A549 treated with AZD2906 at 1 μM for 4 hours (cell line): ENCODE data around the gene DEPDC4. TPM values are rescaled to one million over a fixed set of nuclear protein-coding genes. Genes with fewer than 3 reads are reported as not detected.

ENCODE experiments used
- total RNA-seq: library from RNA; stranded (reverse); fragments of 200-300 nt; extraction: Qiagen RNA extraction; gene quantifications from 5 replicates; pipeline ENCODE4 v1.2.3, GENCODE V29; 2022

Gene DEPDC4
- total RNA-seq = 1.1 to 1.4 TPM (median 1.2 TPM) in 5 replicates

DNA sequence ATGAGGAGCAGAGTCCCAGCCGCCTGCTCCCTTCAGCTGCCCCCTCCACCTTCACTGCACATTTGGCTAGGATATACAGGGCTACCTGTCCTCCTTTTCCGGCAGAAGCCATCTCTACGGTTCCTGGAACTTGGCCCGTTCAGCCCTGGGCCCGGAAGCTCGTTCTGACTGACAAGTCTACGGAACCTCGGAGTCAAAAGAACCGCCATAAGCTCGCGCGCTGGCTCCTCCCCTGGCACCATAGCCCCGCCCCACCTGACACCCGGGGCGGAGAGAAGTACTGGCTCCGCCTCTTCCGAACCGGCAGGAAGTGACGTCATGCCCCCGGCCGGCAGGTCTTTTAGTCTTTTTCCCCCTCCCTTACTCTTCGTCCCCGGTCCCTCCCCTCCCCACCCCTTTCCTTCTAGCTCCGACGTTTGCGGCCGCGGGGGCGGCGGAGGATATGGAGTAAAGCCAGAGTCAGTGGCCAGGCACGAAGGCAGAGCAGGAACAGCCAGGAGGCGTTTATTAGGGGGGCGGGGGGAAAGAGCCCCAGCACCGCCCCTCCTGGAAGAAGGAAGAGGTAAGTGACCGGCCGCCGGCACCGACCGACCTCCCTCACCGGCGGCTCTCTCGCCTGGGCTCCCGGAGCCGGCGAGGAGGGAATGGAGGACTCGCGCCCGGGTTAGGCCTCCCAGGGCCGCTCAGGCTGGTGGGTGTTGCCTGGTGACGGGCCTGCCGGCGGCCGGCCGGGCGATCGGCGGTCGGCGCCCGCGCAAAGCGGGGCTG is at the start of gene DEPDC4, which contains the start of gene SCYL2:
Gene DEPDC4 (minus strand): TSS at position 245 of the 768 bp plus-strand sequence. CDS start 3 bp downstream, at position 242.
Gene SCYL2 (plus strand): TSS at position 343 of the 768 bp plus-strand sequence. CDS start 15,794 bp downstream, outside the sequence.

GRCh38 chr12:100200463-100201181 is 66.3 kb downstream of the DEPDC4 start, which contains the start of gene ACTR6:
ACTR6 (plus strand) TSS chr12:100200815; CDS start chr12:100200852, 37 bp downstream.

Other genes with a start within 250 kb of the DEPDC4 start
- gene BLTP3B, start 124.2 kb downstream of the DEPDC4 start, total RNA-seq = 9.1 to 13.8 TPM (median 11.4 TPM) in 5 replicates
- gene ACTR6, start 66.3 kb downstream of the DEPDC4 start, total RNA-seq = 16.9 to 32.7 TPM (median 21.2 TPM) in 5 replicates
- 15.8 to 20.8 TPM (median 18.5 TPM) in 5 replicates for gene SCYL2, start 98 bp upstream of the DEPDC4 start, total RNA-seq
- 0.02 to 0.06 TPM in 2 of 5 replicates, not detected in the others for gene SLC17A8, start 90.0 kb upstream of the DEPDC4 start, total RNA-seq
- 0.07 to 0.11 TPM (median 0.09 TPM) in 5 replicates for gene NR1H4, start 206.8 kb upstream of the DEPDC4 start, total RNA-seq